Fibroblast of lung (primary cell): ENCODE measurements around the gene GUCD1. TPM values are rescaled to one million over a fixed set of nuclear protein-coding genes. Genes with fewer than 3 reads are reported as not detected.

ENCODE experiments used
- DNase-seq, 2 donors: peaks; one replicate each; pipeline versions ENCODE4 v3.0.0 to v3.0.0-alpha.2; 2010; ENCODE audit warnings: low read depth in 2 of 2
- H2AFZ ChIP-seq: 2 replicates; pipeline ENCODE4 v1.5.1; 2012; ENCODE audit warnings: low read length, control low read depth, inconsistent platforms
- H3K27ac ChIP-seq: 2 replicates; pipeline ENCODE4 v1.5.1; 2011; ENCODE audit warnings: low read length, control low read depth; ENCODE audit not compliant: insufficient read depth
- H3K27me3 ChIP-seq: 2 replicates; pipeline ENCODE4 v1.5.1; 2011; ENCODE audit warnings: mild to moderate bottlenecking, low read length; ENCODE audit not compliant: control insufficient read depth, insufficient read depth
- H3K36me3 ChIP-seq: 2 replicates; pipeline ENCODE4 v1.5.1; 2011; ENCODE audit warnings: low read length; ENCODE audit not compliant: control insufficient read depth, insufficient read depth
- H3K4me1 ChIP-seq: 2 replicates; pipeline ENCODE4 v1.5.1; 2011; ENCODE audit warnings: low read length; ENCODE audit not compliant: control insufficient read depth, insufficient read depth; ENCODE audit errors: extremely low read depth
- H3K4me2 ChIP-seq: 2 replicates; pipeline ENCODE4 v1.5.1; 2011; ENCODE audit warnings: low read length, control low read depth; ENCODE audit not compliant: insufficient read depth; ENCODE audit errors: extremely low read depth
- H3K4me3 ChIP-seq, 4 experiments: fragments of 200-600 bp in 1 of 4; sonication (generic) in 1 of 4; replicated peaks in 1 of 4; 2 replicates each; pipeline ENCODE4 v1.5.1; 2011 to 2016; ENCODE audit warnings: low read length in 4 of 4, low read depth in 3 of 4, mild to moderate bottlenecking in 3 of 4, control low read depth in 2 of 4, inconsistent platforms in 1 of 4, mixed read lengths in 1 of 4; ENCODE audit not compliant: insufficient read depth in 1 of 4; ENCODE audit errors: control extremely low read depth in 1 of 4
- H3K79me2 ChIP-seq: 2 replicates; pipeline ENCODE4 v1.5.1; 2012; ENCODE audit warnings: mild to moderate bottlenecking, low read length, inconsistent platforms; ENCODE audit not compliant: control insufficient read depth, insufficient read depth
- H3K9ac ChIP-seq: 2 replicates; pipeline ENCODE4 v1.5.1; 2011; ENCODE audit warnings: mild to moderate bottlenecking, low read length, control low read depth; ENCODE audit not compliant: insufficient read depth
- H3K9me3 ChIP-seq: 2 replicates; pipeline ENCODE4 v1.5.1; 2012; ENCODE audit warnings: low read depth, low read length; ENCODE audit not compliant: control insufficient read depth, insufficient read depth
- H4K20me1 ChIP-seq: 2 replicates; pipeline ENCODE4 v1.5.1; 2011; ENCODE audit warnings: low read length; ENCODE audit not compliant: control insufficient read depth, insufficient read depth; ENCODE audit errors: extremely low read depth
- CTCF ChIP-seq, 2 donors: IDR thresholded peaks in 1 of 2; conservative IDR thresholded peaks in 1 of 2; 1 replicate in 1 of 2; 2 replicates in 1 of 2; pipeline ENCODE4 v1.5.1; 2011 to 2012; ENCODE audit warnings: low read length in 2 of 2, control low read depth in 1 of 2, inconsistent platforms in 1 of 2, low read depth in 1 of 2, mild to moderate bottlenecking in 1 of 2
- EZH2 ChIP-seq: IDR thresholded peaks from 2 replicates; pipeline ENCODE4 v1.5.1; 2012; ENCODE audit warnings: low read length, control low read depth, mild to moderate bottlenecking; ENCODE audit errors: missing control alignments
- polyA plus RNA-seq, 2 donors: library from polyadenylated mRNA; depleted of rRNA in 1 of 2; stranded (reverse) in 1 of 2; unstranded in 1 of 2; fragments of >200 nt; gene quantifications; 2 replicates each; pipeline ENCODE4 v1.2.1, GENCODE V29; 2011 to 2012; ENCODE audit warnings: missing spikeins in 1 of 2
- total RNA-seq: library from RNA; depleted of rRNA; stranded (reverse); fragments of >200 nt; gene quantifications from 2 replicates; pipeline ENCODE4 v1.2.1, GENCODE V29; 2014

GUCD1 gene
- total and polyA plus RNA-seq, 2 donors (not counting 1 experiment from before 2014, with no cell fraction given): 83.4 to 178 TPM

DNA sequence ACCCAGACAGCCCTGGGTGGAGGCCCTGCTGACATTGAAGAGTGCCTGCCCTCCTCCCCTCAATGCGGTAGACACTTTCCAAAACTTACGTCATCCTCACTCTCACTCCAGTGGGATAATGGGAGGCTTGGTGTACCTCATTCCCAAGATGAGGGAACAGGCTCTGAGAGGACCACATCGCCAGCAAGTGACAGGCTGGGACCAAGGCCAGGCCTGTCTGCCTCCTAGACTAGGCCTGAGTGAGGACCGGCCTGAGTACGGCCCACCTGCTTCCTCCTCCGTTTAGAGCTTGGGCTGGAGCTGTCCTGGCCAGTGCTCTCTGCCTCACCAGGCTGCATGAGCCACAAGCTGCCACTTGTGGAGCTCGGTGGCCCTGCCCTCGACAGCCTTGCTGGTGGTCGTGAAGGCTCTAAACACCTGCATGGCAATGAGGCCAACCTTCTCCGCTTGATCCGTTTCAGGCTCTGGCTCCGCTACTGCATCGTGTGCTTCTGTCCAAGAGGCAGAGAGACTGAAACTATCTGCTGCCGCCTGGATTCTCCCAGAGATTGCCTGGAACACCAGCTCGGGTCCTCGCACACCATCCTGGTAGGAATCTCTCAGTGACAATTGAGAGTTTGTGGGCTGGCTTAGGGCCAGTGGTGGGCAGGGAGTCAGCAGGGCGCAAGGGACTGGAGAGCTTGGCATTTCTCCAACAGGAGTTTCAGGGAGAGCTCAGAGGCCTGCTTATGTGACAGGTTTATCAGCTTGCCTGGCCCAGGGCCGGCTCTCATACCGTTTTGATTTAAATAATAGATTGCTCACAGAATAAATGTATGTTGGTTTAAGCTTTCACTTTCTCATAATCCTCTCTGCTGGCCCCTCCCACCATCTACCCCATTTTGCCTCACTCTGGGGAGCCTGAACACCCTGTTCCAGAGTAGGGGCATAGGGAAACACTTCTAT lies 28.6 kb upstream of the GUCD1 start:
- Histone ChIP-seq H3K9me3 (no peaks in the 10 kb centered on the region), H3K9ac (no peak overlapping the region), H3K79me2 (no peaks in the 10 kb centered on the region), H3K36me3 (peaks cover 4% of the 10 kb centered on the region), H3K27me3 (no peaks in the 10 kb centered on the region), H3K27ac (no peak overlapping the region), H3K4me3 (no peak overlapping the region), H3K4me2 (peak overlapping the region; percentile 40), H3K4me1 (peaks cover 7% of the 10 kb centered on the region), H4K20me1 (no peaks in the 10 kb centered on the region), H2AFZ (no peak overlapping the region)
- no peak for TF ChIP-seq EZH2
- TF ChIP-seq CTCF (conservative IDR thresholded peaks at IDR 0.05 in 1 of 2, IDR thresholded peaks at IDR 0.05 in 1 of 2; ENCODE audit: low read depth in 1 of 2, low read length in 2 of 2): no peak
- peak; percentile 21 to 35 for DNase-seq

DNA sequence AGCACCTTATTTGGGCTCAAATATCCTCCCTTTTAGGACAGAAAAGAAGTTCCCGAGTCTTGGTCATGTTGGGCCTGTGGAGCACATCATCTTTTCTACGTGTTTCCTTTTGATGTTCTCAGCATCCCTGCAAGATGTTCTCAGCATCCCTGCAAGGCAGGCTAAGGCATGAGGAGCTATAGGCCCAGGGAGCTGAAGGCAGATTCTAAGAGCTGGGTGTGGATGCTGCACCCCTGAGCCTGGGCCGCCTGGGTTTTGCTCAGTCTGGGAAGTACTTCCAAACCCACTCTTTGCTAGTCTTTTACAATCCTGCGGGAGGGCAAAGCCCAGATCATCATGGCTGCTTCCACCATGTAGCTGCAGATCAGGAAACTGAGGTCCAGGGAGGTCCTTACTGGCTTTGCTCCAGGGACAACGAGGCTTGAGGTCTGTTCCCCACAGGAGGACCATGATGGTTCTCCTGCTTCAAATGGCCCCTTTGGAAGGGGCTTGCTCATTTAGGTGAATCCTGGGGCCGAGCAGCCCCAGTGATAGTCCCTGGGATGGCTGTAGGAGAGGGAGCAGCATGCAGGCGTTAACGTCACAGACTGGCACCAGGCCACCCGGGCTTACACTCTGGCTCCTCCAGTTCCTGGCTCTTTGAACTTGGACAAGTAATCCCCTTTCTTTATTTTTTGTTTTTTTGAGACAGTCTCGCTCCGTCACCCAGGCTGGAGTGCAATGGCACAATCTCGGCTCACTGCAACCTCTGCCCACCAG lies 27.3 kb upstream of the GUCD1 start:
- H2AFZ ChIP-seq: no peak overlapping the region
- H3K27ac ChIP-seq: no peak overlapping the region
- H3K4me2 ChIP-seq: no peak overlapping the region
- no peak for TF ChIP-seq EZH2
- TF ChIP-seq CTCF (conservative IDR thresholded peaks at IDR 0.05 in 1 of 2, IDR thresholded peaks at IDR 0.05 in 1 of 2; ENCODE audit: low read depth in 1 of 2, low read length in 2 of 2): no peak
- H3K9ac ChIP-seq: no peak overlapping the region
- no peak for DNase-seq
- H3K27me3 ChIP-seq: no peaks in the 10 kb centered on the region
- no peaks in the 10 kb centered on the region for H4K20me1 ChIP-seq
- H3K9me3 ChIP-seq: no peaks in the 10 kb centered on the region
- peaks cover 4% of the 10 kb centered on the region for H3K36me3 ChIP-seq
- H3K79me2 ChIP-seq: no peaks in the 10 kb centered on the region
- peaks cover 7% of the 10 kb centered on the region for H3K4me1 ChIP-seq
- H3K4me3 ChIP-seq: no peak overlapping the region

- TF ChIP-seq EZH2 (no peak), CTCF (conservative IDR thresholded peaks at IDR 0.05 in 1 of 2, IDR thresholded peaks at IDR 0.05 in 1 of 2; ENCODE audit: low read depth in 1 of 2, low read length in 2 of 2) (no peak)
- no peak overlapping the region for H3K27ac ChIP-seq
- no peak overlapping the region for H3K9ac ChIP-seq
Measured at GRCh38 chr22:24580276-24580675, 25.3 kb upstream of the GUCD1 start.

More at GRCh38 chr22:24580276-24580675, 25.3 kb upstream of the GUCD1 start:
- H4K20me1 ChIP-seq: no peaks in the 10 kb centered on the region
- H3K4me1 ChIP-seq: peaks cover 7% of the 10 kb centered on the region
- H3K27me3 ChIP-seq: no peaks in the 10 kb centered on the region
- no peaks in the 10 kb centered on the region for H3K36me3 ChIP-seq
- H3K4me2 ChIP-seq: no peak overlapping the region
- no peaks in the 10 kb centered on the region for H3K79me2 ChIP-seq
- DNase-seq: peak; percentile 59 to 87
- H3K9me3 ChIP-seq: no peaks in the 10 kb centered on the region
- H3K4me3 ChIP-seq: no peak overlapping the region
- no peak overlapping the region for H2AFZ ChIP-seq
